GOT3 (cell line): ENCODE measurements around the gene SDCCAG8.
"Not testable (repeated sequence)": the region's sequence is repeated elsewhere in the genome, so short reads cannot be mapped to it uniquely, and the experiment has no call there.

Source experiments
- DNase-seq: peaks from one replicate; lab custom pipeline; 2025; ENCODE audit warnings: mixed read lengths; lab: John Stamatoyannopoulos, UW

The SDCCAG8 gene

DNA sequence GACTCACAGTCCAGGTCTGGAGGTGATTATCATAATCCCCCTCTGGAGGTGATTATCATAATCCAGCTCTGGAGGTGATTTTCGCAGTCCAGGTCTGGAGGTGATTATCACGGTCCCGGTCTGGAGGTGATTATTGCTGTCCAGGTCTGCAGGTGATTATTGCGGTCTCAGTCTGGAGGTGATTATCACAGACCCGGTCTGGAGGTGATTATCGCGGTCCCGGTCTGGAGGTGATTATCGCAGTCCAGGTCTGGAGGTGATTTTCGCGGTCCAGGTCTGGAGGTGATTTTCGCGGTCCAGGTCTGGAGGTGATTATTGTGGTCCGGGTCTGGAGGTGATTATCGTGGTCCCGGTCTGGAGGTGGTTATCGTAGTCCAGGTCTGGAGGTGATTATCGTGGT lies 76.6 kb downstream of the SDCCAG8 start:
- no peak for DNase-seq

DNA sequence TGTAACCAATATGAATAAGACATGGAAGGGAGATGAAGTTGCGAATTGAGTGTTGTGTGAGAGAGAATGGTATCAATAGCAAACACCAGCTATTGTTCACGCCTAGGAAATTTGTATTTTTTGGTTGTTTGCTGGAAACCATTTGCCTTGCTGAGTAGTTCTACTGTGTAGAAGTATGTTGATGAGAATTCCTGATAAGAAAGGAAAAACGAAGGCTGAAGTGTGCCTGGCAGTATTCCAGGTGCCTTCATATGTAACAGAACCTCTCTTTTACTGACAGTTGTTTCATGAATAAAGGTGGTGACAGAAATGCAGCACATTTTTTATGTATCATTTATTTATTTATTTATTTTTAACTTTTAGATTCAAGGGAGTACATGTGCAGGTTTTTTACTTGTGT lies 79.5 kb downstream of the SDCCAG8 start:
- DNase-seq: no peak

DNA sequence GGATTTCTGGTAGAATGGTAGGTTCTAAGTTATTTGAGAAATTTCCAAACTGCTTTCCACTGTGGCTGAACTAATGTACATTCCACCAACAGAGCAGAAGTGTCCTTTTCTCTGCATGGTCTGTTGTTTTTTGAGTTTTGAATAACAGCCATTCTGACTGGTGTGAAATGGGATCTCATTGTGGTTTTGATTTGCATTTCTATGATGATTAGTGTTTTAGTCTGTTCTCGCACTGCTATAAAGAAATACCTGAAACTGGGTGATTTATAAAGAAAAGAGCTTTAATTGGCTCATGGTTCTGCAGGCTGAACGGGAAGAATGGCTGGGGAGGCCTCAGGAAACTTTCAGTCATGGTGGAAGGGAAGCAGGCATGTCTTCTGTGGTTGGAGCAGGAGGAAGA lies 80.3 kb downstream of the SDCCAG8 start:
- no peak for DNase-seq

DNA sequence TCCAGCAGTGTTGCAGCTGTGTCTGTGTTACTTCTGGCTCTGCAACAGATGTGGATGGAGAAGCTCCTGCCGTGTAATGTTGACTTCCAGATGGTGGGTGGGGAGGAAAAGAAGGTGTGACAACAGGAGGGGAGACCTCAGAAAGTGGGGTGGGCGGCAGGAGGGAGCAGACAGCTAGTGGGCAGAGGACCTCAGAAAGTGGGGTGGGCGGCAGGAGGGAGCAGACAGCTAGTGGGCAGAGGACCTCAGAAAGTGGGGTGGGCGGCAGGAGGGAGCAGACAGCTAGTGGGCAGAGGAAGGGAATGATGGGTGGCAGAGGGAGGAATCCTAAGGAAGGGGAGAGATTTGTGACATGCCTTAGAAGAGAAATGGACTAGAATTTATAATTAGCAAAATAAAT lies 83.0 kb downstream of the SDCCAG8 start:
- DNase-seq: not testable (repeated sequence)

DNA sequence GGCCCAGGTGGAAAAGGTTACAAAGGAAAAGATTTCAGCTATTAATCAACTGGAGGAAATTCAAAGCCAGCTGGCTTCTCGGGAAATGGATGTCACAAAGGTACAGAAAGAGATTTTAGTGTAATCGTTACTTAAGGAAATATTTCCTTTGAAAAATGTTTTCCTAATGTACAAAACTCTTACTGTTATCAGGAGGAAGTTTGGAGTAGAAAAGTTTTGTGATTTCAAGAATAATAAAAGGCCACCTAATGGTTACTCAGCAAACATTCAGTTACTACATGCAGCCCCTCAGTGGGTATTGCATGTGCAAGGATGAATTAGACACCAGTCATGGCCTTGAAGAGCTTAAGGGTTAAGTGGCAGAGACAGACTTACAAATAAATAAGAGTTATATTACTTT lies 85.2 kb downstream of the SDCCAG8 start:
- DNase-seq: no peak

- no peak for DNase-seq
These were observed 88.4 kb downstream of the SDCCAG8 start for GRCh38 chr1:243343970-243344937.

- no peak for DNase-seq
These were observed 89.4 kb downstream of the SDCCAG8 start for GRCh38 chr1:243345205-243345604.

DNA sequence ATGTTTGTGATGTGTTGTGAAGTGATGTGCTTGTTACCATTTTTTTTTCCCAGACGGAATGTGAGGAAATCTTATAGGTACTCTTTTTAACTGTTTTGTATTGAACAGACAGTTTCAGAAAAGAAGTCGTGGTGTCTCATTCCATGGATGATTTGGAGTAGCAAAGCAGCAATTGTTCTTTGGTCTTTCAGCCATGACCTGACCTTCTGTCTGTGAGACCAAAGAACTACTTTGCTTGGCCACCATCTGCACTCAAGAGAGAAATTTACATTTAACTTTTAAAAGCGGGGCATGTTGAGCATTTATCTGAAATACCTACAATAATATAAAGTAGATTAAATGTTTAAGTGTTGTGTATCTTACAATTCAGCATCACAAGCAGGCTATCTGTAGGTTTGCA lies 90.2 kb downstream of the SDCCAG8 start:
- no peak for DNase-seq

GRCh38 chr1:243346468-243346867 lies 90.6 kb downstream of the SDCCAG8 start:
- no peak for DNase-seq

DNA sequence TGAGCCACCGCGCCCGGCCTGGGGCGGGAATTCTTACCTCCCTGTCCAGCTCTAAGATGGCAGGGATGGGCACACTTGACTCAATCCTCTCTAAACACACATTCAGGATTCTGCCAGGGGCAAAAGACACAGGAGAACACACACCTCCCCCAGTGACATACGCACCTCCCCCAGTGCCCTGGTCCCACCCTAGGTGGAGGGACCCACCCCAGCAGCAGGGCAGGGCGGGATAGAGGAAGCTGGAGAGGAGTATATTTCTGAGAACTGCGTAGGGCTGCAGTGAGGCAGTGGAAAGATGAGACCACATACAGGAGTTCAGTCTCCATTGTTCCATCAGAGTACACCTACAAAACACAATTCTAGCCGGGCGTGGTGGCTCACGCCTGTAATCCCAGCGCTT lies 92.5 kb downstream of the SDCCAG8 start:
- no peak for DNase-seq

DNA sequence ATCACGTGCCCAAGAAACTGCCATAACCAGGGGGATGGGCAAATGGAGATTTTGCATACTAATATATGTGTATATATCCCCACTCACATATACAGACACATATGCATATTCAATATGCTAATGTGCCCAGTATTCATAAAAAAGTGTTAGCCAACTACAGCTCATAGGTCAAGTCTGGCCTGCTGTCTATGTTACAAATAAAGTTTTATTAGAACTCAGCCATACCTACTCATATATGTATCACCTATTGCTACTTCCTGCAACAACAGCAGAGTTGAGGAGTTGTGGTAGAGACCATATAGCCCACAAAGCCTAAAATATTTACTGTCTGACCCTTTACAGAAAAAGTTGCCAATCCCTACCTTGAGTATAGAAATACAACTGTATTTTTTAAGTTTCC lies 93.3 kb downstream of the SDCCAG8 start:
- DNase-seq: no peak

DNA sequence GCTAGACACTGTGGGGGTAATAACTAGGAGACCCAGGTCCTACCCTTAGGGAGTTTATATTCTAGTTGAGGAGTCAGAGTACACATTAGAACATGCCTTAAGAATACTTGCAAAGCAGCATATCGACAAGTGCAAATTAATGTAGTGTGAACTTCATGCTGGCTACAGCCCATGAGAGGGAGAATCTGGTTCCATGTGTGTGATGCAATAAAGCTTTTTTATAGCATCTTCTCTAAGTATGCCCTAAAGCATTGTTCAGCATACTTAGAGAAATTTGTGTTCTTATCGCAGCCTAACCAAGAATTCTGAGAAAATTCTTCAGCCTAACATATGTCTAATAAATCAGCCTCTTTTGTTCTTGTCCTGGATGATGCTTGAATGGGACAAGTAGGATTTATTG lies 95.5 kb downstream of the SDCCAG8 start:
- DNase-seq: no peak

DNA sequence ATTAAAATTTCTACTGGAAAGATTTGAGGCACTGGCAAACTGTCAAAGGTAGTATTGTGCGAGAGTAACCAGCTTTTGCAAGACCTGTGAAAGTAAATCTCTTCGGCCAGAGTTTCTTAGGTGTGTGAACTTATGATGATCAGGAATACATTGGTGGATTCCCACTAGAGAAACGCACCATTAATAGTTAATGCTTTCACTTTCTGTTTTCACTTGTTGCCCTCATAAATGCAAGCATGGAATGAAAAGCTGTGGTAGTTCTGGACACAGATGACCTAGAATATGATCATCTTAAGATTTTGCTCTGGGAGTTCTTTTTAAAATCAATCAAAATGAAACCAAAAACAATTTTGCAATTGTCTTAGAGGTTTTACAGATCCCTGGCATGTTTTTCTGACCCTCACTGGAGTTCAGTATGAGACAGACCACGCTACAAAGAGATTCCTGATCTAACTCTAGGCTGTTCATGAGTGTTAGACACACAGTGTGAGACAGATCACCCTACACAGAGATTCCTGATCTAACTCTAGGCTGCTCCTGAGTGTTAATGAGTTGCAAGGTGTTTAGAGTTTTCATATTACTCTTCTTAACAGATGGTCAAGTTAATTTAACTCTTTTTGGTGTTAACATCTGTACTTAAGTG lies 98.8 kb downstream of the SDCCAG8 start:
- no peak for DNase-seq

DNA sequence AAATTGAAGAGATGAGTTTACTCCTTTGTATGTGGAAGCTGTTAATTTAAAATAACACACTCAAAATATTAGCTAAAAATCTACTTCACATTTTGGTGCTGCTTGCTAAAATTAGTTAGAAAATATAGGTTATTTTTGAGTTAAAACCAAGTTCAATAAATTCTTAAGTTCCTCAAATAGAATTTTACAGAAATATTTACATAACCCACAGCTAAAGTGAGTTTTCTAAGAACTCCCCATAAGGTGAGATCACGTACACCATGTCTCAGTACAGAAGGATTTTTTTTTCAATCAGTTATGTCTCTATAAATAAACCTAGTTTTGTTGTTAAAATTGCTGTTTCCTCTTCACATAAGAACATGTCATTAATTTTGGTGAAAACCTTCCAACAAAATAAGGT lies 108.0 kb downstream of the SDCCAG8 start:
- DNase-seq: no peak

- no peak for DNase-seq
These were observed 108.5 kb downstream of the SDCCAG8 start for GRCh38 chr1:243364330-243364729.

DNA sequence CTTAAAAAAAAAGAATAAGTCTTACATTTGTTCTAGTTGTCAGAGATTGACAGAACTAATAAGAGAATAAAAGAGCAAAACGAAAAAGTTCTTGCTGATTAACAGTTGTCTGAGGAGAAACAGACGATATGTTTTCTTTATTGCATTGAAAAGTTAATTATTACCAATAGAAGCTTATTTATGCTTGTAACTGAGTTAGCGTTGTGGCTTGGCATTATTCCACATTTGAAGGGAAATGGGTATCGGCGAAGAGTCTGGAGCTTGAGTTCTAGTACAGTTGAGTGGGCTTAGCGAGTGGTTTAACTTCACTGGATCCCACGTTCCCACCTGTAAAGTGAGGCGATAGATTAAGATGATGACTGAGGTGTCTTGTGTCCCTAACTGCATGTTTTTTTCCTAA lies 109.0 kb downstream of the SDCCAG8 start:
- DNase-seq: no peak

DNA sequence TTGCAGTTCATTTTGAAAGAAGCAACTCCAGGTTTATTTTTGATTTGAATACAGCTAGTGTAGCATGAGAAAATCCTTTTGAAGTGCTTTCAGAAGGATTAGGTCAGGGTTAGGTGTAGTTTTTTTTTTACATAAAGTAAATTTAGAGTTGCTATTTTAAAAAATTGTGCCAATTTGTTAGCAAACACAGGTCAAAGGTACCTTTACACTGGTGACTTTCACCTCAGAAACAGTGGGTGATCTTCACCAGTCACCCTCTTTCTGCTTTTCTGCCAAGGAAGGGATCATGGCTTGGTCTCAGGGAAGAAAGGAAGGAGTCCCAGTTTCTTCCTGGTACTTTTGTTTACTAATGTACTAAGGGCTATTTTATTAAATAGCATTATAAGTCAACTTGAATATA lies 111.5 kb downstream of the SDCCAG8 start:
- DNase-seq: no peak

DNA sequence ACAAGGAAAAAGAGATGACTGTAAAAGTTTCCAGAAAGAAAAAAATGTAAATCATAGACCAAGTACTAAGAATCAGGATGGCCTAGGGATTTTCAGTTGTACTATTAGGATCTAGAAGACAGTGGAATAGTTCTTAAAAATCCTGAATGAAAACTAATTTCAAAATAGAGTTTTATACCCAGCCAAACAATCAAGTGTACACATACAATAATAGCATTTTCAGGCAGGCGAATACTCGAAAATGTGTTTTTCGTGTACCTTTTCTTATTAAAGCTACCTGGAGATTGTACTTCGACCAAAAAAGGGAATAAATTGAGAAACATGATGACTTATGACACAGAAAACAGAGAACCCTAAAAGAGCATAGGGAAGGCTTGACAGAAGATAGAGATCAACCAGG lies 118.6 kb downstream of the SDCCAG8 start:
- no peak for DNase-seq

- no peak for DNase-seq
These were observed 119.8 kb downstream of the SDCCAG8 start for GRCh38 chr1:243375596-243375995.

GRCh38 chr1:243378669-243379068 lies 122.8 kb downstream of the SDCCAG8 start:
- no peak for DNase-seq

DNA sequence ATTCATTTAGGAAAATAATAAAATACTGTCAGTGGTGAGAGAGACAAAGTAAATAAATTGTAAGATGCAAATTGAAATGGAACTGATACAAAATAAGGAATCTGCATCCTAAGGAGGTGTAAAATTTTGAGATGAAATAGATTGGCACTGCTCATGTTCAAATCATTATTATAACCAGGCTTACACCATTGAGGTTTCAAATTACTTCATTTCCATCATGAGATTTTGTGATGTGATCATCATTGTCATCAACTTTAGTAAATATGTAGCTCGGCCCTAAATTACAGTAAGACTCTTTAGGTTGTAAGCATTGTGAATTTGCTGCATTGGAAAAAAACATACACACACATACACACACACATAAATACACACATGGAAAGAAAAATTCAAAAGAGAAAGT lies 123.4 kb downstream of the SDCCAG8 start:
- no peak for DNase-seq

DNA sequence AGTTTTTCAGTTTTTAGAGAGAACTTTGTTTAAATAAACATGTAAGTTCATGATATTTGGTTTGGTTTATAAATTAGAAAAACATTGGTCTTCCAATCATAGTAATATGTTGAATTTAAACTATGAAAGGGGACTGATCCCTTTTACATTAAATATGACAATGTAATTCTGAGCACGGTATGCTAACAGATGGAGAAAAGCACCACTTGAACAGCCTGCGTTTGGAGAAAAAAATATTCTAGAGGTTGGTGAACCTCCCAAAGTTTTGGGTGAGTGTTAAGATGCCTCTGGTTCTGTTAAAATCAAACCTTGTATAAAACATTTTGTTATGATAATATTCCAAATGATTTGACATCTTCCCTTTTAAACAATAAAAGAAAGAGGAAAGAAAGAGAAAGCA lies 123.9 kb downstream of the SDCCAG8 start:
- no peak for DNase-seq

DNA sequence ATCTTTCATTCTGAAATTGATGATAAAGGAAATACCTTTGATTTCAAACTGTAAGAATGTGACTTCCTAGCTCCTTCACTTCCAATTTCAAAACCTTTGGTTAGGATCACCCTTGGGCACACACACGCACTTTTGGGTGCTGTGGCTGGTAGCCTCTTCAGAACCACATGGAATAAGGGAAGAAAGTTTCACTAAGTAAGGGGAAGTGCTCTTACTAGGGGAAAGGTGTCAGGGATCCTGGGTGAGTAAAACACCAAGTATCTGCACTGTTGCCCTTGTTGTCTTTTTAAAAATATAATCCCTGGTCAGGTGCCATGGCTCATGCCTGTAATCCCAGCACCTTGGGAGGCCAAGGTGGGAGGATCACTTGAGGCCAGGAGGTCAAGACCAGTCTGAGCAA lies 132.4 kb downstream of the SDCCAG8 start:
- DNase-seq: no peak
